Measurements from ENCODE around the gene FLAD1. TPM values are rescaled to one million over a fixed set of nuclear protein-coding genes. Genes with fewer than 3 reads are reported as not detected.
"Not testable (repeated sequence)": the region's sequence is repeated elsewhere in the genome, so short reads cannot be mapped to it uniquely, and the experiment has no call there.

Gene FLAD1
- total and polyA plus RNA-seq, 4 donors = 10.9 to 37.0 (median 30.6) TPM

- ATAC-seq (ENCODE audit: insufficient read depth, low FRiP score) (no peak), DNase-seq (no peak)
- H3K9me3 ChIP-seq (ENCODE audit: control insufficient read depth in 4 of 4, insufficient read depth in 3 of 4, low read length in 3 of 4) = no peaks in the 10 kb centered on the region
- H3K27ac ChIP-seq (ENCODE audit: low read depth in 1 of 2, low read length in 1 of 2) = no peak overlapping the region
- no peak for TF ChIP-seq CTCF (IDR thresholded peaks at IDR 0.05; ENCODE audit: control extremely low read depth, extremely low read depth)
- no peak overlapping the region for H3K4me3 ChIP-seq
- peaks cover 0 to 20% (median 5%) of the 10 kb centered on the region in 5 donors for H3K4me1 ChIP-seq (ENCODE audit: control insufficient read depth in 5 of 5, insufficient read depth in 5 of 5, low read length in 5 of 5)
- H3K9ac ChIP-seq (ENCODE audit: insufficient read depth in 1 of 2, low read length in 2 of 2) = no peak overlapping the region
- no peaks in the 10 kb centered on the region for H3K27me3 ChIP-seq (ENCODE audit: control insufficient read depth in 3 of 3, insufficient read depth in 3 of 3, low read length in 2 of 3)
- 96% methylated on average over 3 of the region's 3 CpGs for WGBS, 2 donors
- H3K36me3 ChIP-seq (ENCODE audit: control insufficient read depth in 4 of 4, insufficient read depth in 4 of 4, low read length in 4 of 4) = peaks cover 0 to 5% (median 2%) of the 10 kb centered on the region in 4 donors
Observed at GRCh38 chr1:154978360-154978759, 4.8 kb upstream of the FLAD1 start.

- ATAC-seq (ENCODE audit: insufficient read depth, low FRiP score) (no peak), DNase-seq (no peak)
- Histone ChIP-seq H3K36me3 (ENCODE audit: control insufficient read depth in 4 of 4, insufficient read depth in 4 of 4, low read length in 4 of 4) (peaks cover 0 to 5% (median 4%) of the 10 kb centered on the region in 4 donors), H3K27ac (ENCODE audit: low read depth in 1 of 2, low read length in 1 of 2) (no peak overlapping the region), H3K9me3 (ENCODE audit: control insufficient read depth in 4 of 4, insufficient read depth in 3 of 4, low read length in 3 of 4) (no peaks in the 10 kb centered on the region), H3K4me3 (no peak overlapping the region), H3K27me3 (ENCODE audit: control insufficient read depth in 3 of 3, insufficient read depth in 3 of 3, low read length in 2 of 3) (no peaks in the 10 kb centered on the region), H3K9ac (ENCODE audit: insufficient read depth in 1 of 2, low read length in 2 of 2) (no peak overlapping the region), H3K4me1 (ENCODE audit: control insufficient read depth in 5 of 5, insufficient read depth in 5 of 5, low read length in 5 of 5) (peaks cover 0 to 14% (median 6%) of the 10 kb centered on the region in 5 donors)
- no peak for TF ChIP-seq CTCF (IDR thresholded peaks at IDR 0.05; ENCODE audit: control extremely low read depth, extremely low read depth)
- WGBS, 2 donors = 69 to 71% methylated on average over 6 of the region's 6 CpGs
Observed at GRCh38 chr1:154982341-154982740, 803 bp upstream of the FLAD1 start.

GRCh38 chr1:154983776-154984466 is 777 bp downstream of the FLAD1 start:
- ATAC-seq (ENCODE audit: insufficient read depth, low FRiP score) (no peak), DNase-seq (no peak)
- Histone ChIP-seq H3K4me3 (peak overlapping the region; percentile 82), H3K4me1 (ENCODE audit: control insufficient read depth in 5 of 5, insufficient read depth in 5 of 5, low read length in 5 of 5) (peaks cover 0 to 14% (median 6%) of the 10 kb centered on the region in 5 donors), H3K27ac (ENCODE audit: low read depth in 1 of 2, low read length in 1 of 2) (peak overlapping the region; percentile 62 to 76), H3K27me3 (ENCODE audit: control insufficient read depth in 3 of 3, insufficient read depth in 3 of 3, low read length in 2 of 3) (no peaks in the 10 kb centered on the region), H3K36me3 (ENCODE audit: control insufficient read depth in 4 of 4, insufficient read depth in 4 of 4, low read length in 4 of 4) (peaks cover 0 to 19% (median 9%) of the 10 kb centered on the region in 4 donors), H3K9me3 (ENCODE audit: control insufficient read depth in 4 of 4, insufficient read depth in 3 of 4, low read length in 3 of 4) (no peaks in the 10 kb centered on the region), H3K9ac (ENCODE audit: insufficient read depth in 1 of 2, low read length in 2 of 2) (peak overlapping the region; percentile 69 to 88)
- 17 to 20% methylated on average over 17 of the region's 17 CpGs for WGBS, 2 donors
- no peak for TF ChIP-seq CTCF (IDR thresholded peaks at IDR 0.05; ENCODE audit: control extremely low read depth, extremely low read depth)

- not testable (repeated sequence) for H3K9me3 ChIP-seq (ENCODE audit: control insufficient read depth in 4 of 4, insufficient read depth in 3 of 4, low read length in 3 of 4); H3K4me3 ChIP-seq; DNase-seq; H3K9ac ChIP-seq (ENCODE audit: insufficient read depth in 1 of 2, low read length in 2 of 2); H3K27me3 ChIP-seq (ENCODE audit: control insufficient read depth in 3 of 3, insufficient read depth in 3 of 3, low read length in 2 of 3); H3K27ac ChIP-seq (ENCODE audit: low read depth in 1 of 2, low read length in 1 of 2); ATAC-seq (ENCODE audit: insufficient read depth, low FRiP score)
- peaks cover 0 to 14% (median 6%) of the 10 kb centered on the region in 5 donors for H3K4me1 ChIP-seq (ENCODE audit: control insufficient read depth in 5 of 5, insufficient read depth in 5 of 5, low read length in 5 of 5)
- H3K36me3 ChIP-seq (ENCODE audit: control insufficient read depth in 4 of 4, insufficient read depth in 4 of 4, low read length in 4 of 4) = peaks cover 0 to 33% (median 6%) of the 10 kb centered on the region in 4 donors
- 95 to 96% methylated on average over 4 of the region's 4 CpGs for whole genome bisulfite sequencing, 2 donors
Observed at GRCh38 chr1:154986736-154987135, 3.6 kb downstream of the FLAD1 start.
